BLaER1 treated with 17β-estradiol and CSF1 and Interleukin-3, amounts not matched to agents 10 nM and 100 nM (cell line): ENCODE results near the gene MANSC4.

Experiments used
- H3K27ac ChIP-seq, 11 experiments: shearing (Covaris generic); formaldehyde crosslinking; 2 replicates each; pipeline ENCODE4 v1.8.1; 2022
- H3K27me3 ChIP-seq, 11 experiments: shearing (Covaris generic); formaldehyde crosslinking; 2 replicates each; pipeline ENCODE4 v1.8.1; 2022
- H3K36me3 ChIP-seq, 11 experiments: shearing (Covaris generic); formaldehyde crosslinking; 2 replicates each; pipeline ENCODE4 v1.8.1; 2022
- H3K4me1 ChIP-seq, 10 experiments: shearing (Covaris generic); formaldehyde crosslinking; 2 replicates each; pipeline ENCODE4 v1.8.1; 2022
- H3K4me2 ChIP-seq, 11 experiments: shearing (Covaris generic); formaldehyde crosslinking; 2 replicates each; pipeline ENCODE4 v1.8.1; 2022
- H3K4me3 ChIP-seq, 10 experiments: shearing (Covaris generic); formaldehyde crosslinking; 2 replicates each; pipeline ENCODE4 v1.8.1; 2022
- H3K9ac ChIP-seq, 11 experiments: shearing (Covaris generic); formaldehyde crosslinking; 2 replicates each; pipeline ENCODE4 v1.8.1; 2022
- H3K9me3 ChIP-seq, 11 experiments: shearing (Covaris generic); formaldehyde crosslinking; replicated peaks in 1 of 11; 2 replicates each; pipeline ENCODE4 v1.8.1; 2022
- H4K20me1 ChIP-seq, 11 experiments: shearing (Covaris generic); formaldehyde crosslinking; 2 replicates each; pipeline ENCODE4 v1.8.1; 2022
- Cebpa-rat ChIP-seq, 11 experiments: shearing (Covaris generic); IDR thresholded peaks; 2 replicates each; pipeline ENCODE4 v1.8.1; 2022

Gene MANSC4

GRCh38 chr12:27772328-27773049, 7.5 kb downstream of the MANSC4 start:
- no peaks in the 10 kb centered on the region for H3K36me3 ChIP-seq
- no peak for TF ChIP-seq Cebpa-rat (IDR thresholded peaks at IDR 0.05)
- peaks cover 0 to 9% (median 0%) of the 10 kb centered on the region in 10 experiments; a peak in 2 of 20 replicates for H3K4me1 ChIP-seq
- H3K9ac ChIP-seq = no peak overlapping the region
- H3K4me2 ChIP-seq = no peak overlapping the region
- H3K27me3 ChIP-seq = no peaks in the 10 kb centered on the region
- H3K9me3 ChIP-seq = no peaks in the 10 kb centered on the region
- H4K20me1 ChIP-seq = no peaks in the 10 kb centered on the region
- no peak overlapping the region for H3K27ac ChIP-seq
- no peak overlapping the region for H3K4me3 ChIP-seq

DNA sequence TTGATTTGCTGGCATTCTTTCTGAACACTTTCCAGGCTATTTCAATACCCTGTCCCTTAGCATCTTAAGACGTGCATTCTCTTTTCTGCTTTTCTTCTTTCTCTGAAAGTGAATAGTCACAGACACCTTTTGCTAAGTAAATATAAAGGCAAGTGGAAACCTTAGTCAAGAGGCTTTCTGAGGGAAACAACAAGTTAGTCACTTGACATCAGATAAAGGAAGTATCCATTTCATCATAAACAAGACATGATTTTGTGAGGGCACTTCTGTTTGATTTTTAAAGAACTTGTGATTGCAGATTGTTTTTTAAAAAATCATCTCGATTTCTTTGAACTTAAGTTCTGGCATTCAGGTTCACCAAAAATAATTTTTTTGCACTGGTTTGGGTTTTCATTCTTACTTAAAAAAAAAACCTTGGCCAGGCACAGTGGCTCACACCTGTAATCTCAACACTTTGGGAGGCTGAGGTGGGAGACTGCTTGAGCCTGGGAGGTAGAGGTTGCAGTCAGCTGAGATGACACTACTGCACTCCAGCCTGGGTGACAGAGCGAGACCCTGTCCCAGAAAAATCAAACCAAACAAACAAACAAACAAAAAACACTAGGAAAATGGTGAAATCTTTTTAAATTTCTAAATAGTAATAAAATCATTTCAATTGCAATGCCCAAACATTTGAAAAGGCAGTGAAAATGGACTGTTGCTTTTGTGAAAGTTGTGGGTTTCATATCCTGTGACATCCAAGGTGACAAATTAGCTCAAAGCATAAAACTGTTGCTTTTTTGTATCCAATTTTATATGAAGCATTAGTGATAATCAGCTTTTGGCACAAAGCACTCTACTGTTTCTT, 8.3 kb downstream of the MANSC4 start:
- Histone ChIP-seq H3K4me1 (peaks cover 0 to 9% (median 0%) of the 10 kb centered on the region in 10 experiments; a peak in 2 of 20 replicates), H3K36me3 (no peaks in the 10 kb centered on the region), H4K20me1 (no peaks in the 10 kb centered on the region), H3K9me3 (no peaks in the 10 kb centered on the region), H3K9ac (no peak overlapping the region), H3K4me2 (peak overlapping the region in 1 of 11 experiments; percentile 15; a peak in 1 of 22 replicates), H3K27me3 (no peaks in the 10 kb centered on the region), H3K4me3 (no peak overlapping the region), H3K27ac (no peak overlapping the region)
- no peak for TF ChIP-seq Cebpa-rat (IDR thresholded peaks at IDR 0.05)

- Histone ChIP-seq H3K9ac (no peak overlapping the region), H3K27me3 (no peaks in the 10 kb centered on the region), H3K9me3 (no peaks in the 10 kb centered on the region), H3K4me3 (no peak overlapping the region), H3K36me3 (0 out of 22 replicates have a peak, but pooled peaks cover 0 to under 1% (median 0%) of the 10 kb centered on the region in 11 experiments), H4K20me1 (no peaks in the 10 kb centered on the region; a peak in 1 of 22 replicates), H3K4me1 (peaks cover 0 to 9% (median 0%) of the 10 kb centered on the region in 10 experiments; a peak in 2 of 20 replicates), H3K4me2 (no peak overlapping the region), H3K27ac (no peak overlapping the region)
- TF ChIP-seq Cebpa-rat (IDR thresholded peaks at IDR 0.05) = no peak
Measured at GRCh38 chr12:27769142-27769673, 10.8 kb downstream of the MANSC4 start.

- Histone ChIP-seq H3K27ac (no peak overlapping the region), H3K9ac (no peak overlapping the region), H3K36me3 (peaks cover 0 to 17% (median 0%) of the 10 kb centered on the region in 11 experiments; a peak in 1 of 22 replicates), H3K9me3 (no peaks in the 10 kb centered on the region), H3K27me3 (no peaks in the 10 kb centered on the region), H3K4me2 (no peak overlapping the region), H4K20me1 (no peaks in the 10 kb centered on the region; a peak in 1 of 22 replicates), H3K4me3 (no peak overlapping the region), H3K4me1 (peaks cover 0 to 6% (median 0%) of the 10 kb centered on the region in 10 experiments; a peak in 2 of 20 replicates)
- no peak for TF ChIP-seq Cebpa-rat (IDR thresholded peaks at IDR 0.05)
Measured at GRCh38 chr12:27766587-27766986, 13.4 kb downstream of the MANSC4 start.

DNA sequence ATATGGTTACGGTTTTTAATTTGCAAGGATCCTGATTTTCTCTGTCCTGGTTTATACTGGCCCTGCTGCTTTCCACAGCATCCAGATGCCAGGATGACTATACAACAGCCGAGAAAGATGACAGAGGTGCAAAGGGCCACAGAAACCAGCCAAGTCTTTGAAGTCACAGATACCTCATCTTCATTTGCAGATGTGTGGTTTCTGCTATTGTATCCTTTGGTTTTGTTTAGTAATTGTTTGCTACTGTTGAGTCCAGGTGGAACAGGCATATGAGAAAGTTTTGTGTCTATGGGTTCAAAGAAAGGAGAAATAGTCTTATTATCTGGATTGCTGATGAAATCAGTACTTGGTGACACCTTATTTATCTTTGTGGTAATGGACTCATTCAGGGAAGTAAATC, 17.3 kb downstream of the MANSC4 start:
- no peak for TF ChIP-seq Cebpa-rat (IDR thresholded peaks at IDR 0.05)
- Histone ChIP-seq H4K20me1 (no peaks in the 10 kb centered on the region; a peak in 1 of 22 replicates), H3K9me3 (no peaks in the 10 kb centered on the region), H3K4me3 (no peak overlapping the region), H3K4me2 (no peak overlapping the region), H3K27ac (no peak overlapping the region), H3K27me3 (no peaks in the 10 kb centered on the region), H3K4me1 (no peaks in the 10 kb centered on the region), H3K9ac (no peak overlapping the region), H3K36me3 (peaks cover under 1 to 55% (median 13%) of the 10 kb centered on the region in 11 experiments; a peak in 8 of 22 replicates)

DNA sequence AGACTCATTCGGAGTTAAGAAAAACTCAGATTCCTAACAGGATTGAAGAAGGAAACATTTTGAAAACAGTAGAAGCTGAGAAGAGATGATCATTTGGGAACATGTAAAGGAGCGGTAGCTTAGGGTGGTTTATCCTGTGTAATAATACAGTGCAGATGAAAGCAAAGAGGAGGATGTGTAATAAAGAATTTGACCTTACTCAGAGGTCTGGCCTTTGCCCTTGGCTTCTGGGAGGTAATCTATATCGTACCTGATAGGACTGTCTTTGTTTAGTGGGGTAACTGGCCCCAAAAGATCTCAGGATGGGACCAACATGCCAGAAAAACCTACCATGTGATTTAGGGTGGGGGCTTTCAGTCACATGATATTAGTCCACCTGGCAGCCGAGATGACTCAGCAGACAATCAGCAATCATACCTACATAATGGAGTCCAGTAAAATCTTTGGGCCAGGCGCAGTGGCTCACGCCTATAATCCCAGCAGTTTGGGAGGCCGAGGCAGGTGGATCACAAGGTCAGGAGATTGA, 23.3 kb downstream of the MANSC4 start:
- TF ChIP-seq Cebpa-rat (IDR thresholded peaks at IDR 0.05) = no peak
- H3K9me3 ChIP-seq = no peaks in the 10 kb centered on the region
- H3K4me1 ChIP-seq = no peaks in the 10 kb centered on the region
- peaks cover 45 to 100% (median 67%) of the 10 kb centered on the region in 11 experiments for H3K36me3 ChIP-seq
- H3K27me3 ChIP-seq = no peaks in the 10 kb centered on the region
- H3K27ac ChIP-seq = no peak overlapping the region
- no peak overlapping the region for H3K4me2 ChIP-seq
- H4K20me1 ChIP-seq = peaks cover 0 to 13% (median 4%) of the 10 kb centered on the region in 11 experiments; a peak in 7 of 22 replicates
- H3K9ac ChIP-seq = no peak overlapping the region
- no peak overlapping the region for H3K4me3 ChIP-seq

DNA sequence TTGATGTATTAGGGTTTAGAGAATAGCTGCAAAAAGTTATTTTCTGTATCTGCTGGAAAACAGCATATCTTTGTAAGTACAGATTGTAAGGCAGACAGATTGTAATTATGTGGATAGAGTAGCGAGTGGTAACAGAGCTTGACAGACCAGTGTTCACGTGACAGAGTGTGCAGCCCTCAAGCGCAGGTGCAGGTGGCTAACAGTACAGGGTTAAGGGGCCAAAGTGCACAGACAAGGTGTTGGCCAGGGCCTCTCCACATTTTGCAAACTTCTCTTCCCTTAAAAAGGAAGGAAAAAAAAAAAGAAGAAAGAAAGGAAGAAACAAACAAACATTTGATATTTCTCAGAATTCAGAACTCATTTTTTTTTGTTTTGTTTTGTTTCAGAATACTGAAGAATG, 25.2 kb downstream of the MANSC4 start:
- H3K9ac ChIP-seq = no peak overlapping the region
- no peak overlapping the region for H3K4me2 ChIP-seq
- no peaks in the 10 kb centered on the region for H3K4me1 ChIP-seq
- H3K27me3 ChIP-seq = no peaks in the 10 kb centered on the region
- no peak for TF ChIP-seq Cebpa-rat (IDR thresholded peaks at IDR 0.05)
- H3K36me3 ChIP-seq = peaks cover 61 to 100% (median 81%) of the 10 kb centered on the region in 11 experiments
- no peak overlapping the region for H3K4me3 ChIP-seq
- no peak overlapping the region for H3K27ac ChIP-seq
- H3K9me3 ChIP-seq = no peaks in the 10 kb centered on the region
- peaks cover 0 to 24% (median 15%) of the 10 kb centered on the region in 11 experiments; a peak in 11 of 22 replicates for H4K20me1 ChIP-seq

GRCh38 chr12:27751386-27752047, 28.5 kb downstream of the MANSC4 start:
- H4K20me1 ChIP-seq = peaks cover 0 to 41% (median 15%) of the 10 kb centered on the region in 11 experiments; a peak in 14 of 22 replicates
- H3K4me2 ChIP-seq = no peak overlapping the region
- H3K27ac ChIP-seq = peak overlapping the region in 1 of 11 experiments; percentile 23; a peak in 1 of 22 replicates
- no peak overlapping the region for H3K9ac ChIP-seq
- H3K4me1 ChIP-seq = no peaks in the 10 kb centered on the region
- no peaks in the 10 kb centered on the region for H3K27me3 ChIP-seq
- H3K36me3 ChIP-seq = peaks cover 74 to 100% (median 89%) of the 10 kb centered on the region in 11 experiments
- H3K4me3 ChIP-seq = no peak overlapping the region
- no peak for TF ChIP-seq Cebpa-rat (IDR thresholded peaks at IDR 0.05)
- no peaks in the 10 kb centered on the region for H3K9me3 ChIP-seq
